Lower lobe of right lung (tissue), 2 donors: ENCODE measurements around the gene FUOM. TPM values are rescaled to one million over a fixed set of nuclear protein-coding genes. Genes with fewer than 3 reads are reported as not detected.
A peak's percentile ranks its signal among the peaks of the same experiment; 100 is the strongest.

Experiments used
- ATAC-seq, 2 donors: fragments of 200-7000 bp; cut with Tn5 transposase; one replicate each; pipeline ENCODE4 v1.9.1; 2020 to 2022; ENCODE audit warnings: mild to moderate bottlenecking in 2 of 2, moderate library complexity in 2 of 2
- DNase-seq: peaks from one replicate; pipeline ENCODE4 v3.0.0-alpha.2; 2020
- H3K27ac ChIP-seq: fragments of 200-600 bp; one replicate; pipeline ENCODE4 v1.8.0; 2022
- H3K27me3 ChIP-seq: fragments of 200-600 bp; one replicate; pipeline ENCODE4 v1.8.0; 2022; ENCODE audit warnings: low read depth
- H3K36me3 ChIP-seq: fragments of 200-600 bp; one replicate; pipeline ENCODE4 v1.8.0; 2022; ENCODE audit warnings: mild to moderate bottlenecking
- H3K4me1 ChIP-seq: fragments of 200-600 bp; one replicate; pipeline ENCODE4 v1.8.0; 2022
- H3K4me3 ChIP-seq: fragments of 200-600 bp; one replicate; pipeline ENCODE4 v1.8.0; 2022; ENCODE audit warnings: mild to moderate bottlenecking
- H3K9me3 ChIP-seq: fragments of 200-600 bp; one replicate; pipeline ENCODE4 v1.8.0; 2022
- intact Hi-C: fragments of 100-400 bp; cut with DNase I; formaldehyde crosslinking; loops from one replicate; pipeline ENCODE4 v1.11.0; 2022
- total RNA-seq: library from RNA; stranded (reverse); fragmentation: NEBNext Ultra II Directional; extraction: Animal tissue kit (Norgen Biotek cat#: 25700); gene quantifications from one replicate; pipeline ENCODE4 v1.2.1, GENCODE V29; 2021
- TF ChIP-seq, protein P1 (sequence below): fragments of 200-600 bp; IDR thresholded peaks from one replicate; pipeline ENCODE4 v1.8.0; 2022; ENCODE audit warnings: antibody characterized with exemption, mild to moderate bottlenecking
- donor health status: DM: no; HTN: yes; CAD: no; lungs with severe emphysema.

Gene FUOM
- total RNA-seq, 1 donor from 2014 or later = 31.0 TPM

DNA sequence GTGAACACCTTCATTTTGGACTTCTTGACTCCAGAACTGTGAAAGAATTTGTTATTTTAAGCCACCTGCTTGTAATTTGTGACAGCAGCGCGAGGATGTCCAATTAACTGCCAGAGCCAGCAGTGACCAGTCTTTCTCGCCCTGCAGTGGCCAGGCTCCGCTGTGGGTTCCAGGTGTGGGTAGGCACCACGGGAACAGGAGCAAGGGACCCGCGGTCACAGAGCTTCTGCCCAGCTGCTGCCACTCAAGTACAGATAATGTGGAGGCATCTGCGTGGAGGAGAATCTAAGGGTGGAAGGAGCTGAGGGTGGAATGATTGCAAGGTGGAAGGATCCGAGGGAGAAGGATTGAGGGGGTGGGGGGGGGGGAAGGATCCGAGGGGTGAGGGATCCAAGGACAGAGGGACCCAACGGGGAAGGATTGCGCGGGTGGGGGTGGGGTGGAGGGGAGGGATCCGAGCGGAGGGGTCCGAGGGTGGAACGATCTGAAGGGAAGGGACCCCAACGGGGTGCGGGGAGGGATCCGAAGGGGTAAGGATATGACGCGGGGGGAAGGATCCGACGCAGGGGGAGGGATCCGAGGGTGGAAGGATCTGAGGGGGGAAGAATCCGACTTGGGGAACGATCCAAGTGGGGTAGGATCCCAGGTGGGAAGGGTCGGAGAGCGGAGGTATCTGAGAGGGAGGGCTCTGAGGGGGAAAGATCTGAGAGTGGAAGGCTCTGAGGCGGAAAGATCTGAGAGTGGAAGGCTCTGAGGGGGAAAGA is 24.7 kb downstream of the FUOM start:
- Histone ChIP-seq H3K36me3 (no peaks in the 10 kb centered on the region), H3K4me1 (peaks cover 29% of the 10 kb centered on the region), H3K27me3 (peaks cover 68% of the 10 kb centered on the region), H3K9me3 (no peaks in the 10 kb centered on the region), H3K4me3 (no peak overlapping the region), H3K27ac (no peak overlapping the region)
- ATAC-seq = no peak
- intact Hi-C loops = no loop called here
- TF ChIP-seq, protein P1, sequence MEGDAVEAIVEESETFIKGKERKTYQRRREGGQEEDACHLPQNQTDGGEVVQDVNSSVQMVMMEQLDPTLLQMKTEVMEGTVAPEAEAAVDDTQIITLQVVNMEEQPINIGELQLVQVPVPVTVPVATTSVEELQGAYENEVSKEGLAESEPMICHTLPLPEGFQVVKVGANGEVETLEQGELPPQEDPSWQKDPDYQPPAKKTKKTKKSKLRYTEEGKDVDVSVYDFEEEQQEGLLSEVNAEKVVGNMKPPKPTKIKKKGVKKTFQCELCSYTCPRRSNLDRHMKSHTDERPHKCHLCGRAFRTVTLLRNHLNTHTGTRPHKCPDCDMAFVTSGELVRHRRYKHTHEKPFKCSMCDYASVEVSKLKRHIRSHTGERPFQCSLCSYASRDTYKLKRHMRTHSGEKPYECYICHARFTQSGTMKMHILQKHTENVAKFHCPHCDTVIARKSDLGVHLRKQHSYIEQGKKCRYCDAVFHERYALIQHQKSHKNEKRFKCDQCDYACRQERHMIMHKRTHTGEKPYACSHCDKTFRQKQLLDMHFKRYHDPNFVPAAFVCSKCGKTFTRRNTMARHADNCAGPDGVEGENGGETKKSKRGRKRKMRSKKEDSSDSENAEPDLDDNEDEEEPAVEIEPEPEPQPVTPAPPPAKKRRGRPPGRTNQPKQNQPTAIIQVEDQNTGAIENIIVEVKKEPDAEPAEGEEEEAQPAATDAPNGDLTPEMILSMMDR = no peak
- DNase-seq = no peak

DNA sequence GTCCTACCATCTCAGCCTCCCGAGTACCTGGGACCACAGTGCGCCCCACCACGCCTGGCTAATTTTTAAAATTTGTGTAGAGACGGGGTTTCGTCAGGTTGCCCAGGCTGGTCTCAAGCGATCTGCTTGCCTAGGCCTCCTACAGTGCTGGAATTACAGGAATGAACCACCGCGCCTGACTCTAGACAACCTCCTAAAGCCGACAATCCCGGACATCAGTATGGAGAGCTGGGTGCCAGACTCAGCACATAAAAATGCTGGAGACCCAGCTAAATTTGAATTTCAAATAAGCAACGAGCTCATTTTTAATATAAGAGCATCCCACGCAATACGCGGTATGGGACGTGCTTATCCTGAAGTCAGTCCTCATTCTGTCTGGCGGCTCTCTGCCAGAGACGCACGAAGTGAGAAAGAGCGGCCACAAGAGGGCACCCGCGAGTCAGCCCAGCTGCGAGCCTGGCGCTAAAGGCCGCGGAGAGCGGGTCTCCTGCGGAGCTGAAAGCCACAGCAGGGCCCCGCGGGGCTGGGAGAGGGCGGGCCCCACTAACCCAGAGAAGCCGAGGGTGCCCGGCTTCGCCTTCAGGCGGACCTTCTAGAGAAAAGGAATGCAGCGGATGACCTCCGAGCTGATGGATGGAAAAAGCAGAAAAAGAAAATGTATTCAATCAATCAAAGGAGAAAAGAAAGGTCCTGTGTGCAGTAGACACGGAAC is 28.2 kb downstream of the FUOM start:
- DNase-seq (peak; percentile 89), ATAC-seq (peak; percentile 91)
- Histone ChIP-seq H3K9me3 (no peaks in the 10 kb centered on the region), H3K4me3 (peak overlapping the region; percentile 36), H3K27ac (no peak overlapping the region), H3K27me3 (peaks cover 78% of the 10 kb centered on the region), H3K36me3 (no peaks in the 10 kb centered on the region), H3K4me1 (peaks cover 25% of the 10 kb centered on the region)
- TF ChIP-seq, protein P1 = peak; percentile 98
- intact Hi-C loops = no loop called here

DNA sequence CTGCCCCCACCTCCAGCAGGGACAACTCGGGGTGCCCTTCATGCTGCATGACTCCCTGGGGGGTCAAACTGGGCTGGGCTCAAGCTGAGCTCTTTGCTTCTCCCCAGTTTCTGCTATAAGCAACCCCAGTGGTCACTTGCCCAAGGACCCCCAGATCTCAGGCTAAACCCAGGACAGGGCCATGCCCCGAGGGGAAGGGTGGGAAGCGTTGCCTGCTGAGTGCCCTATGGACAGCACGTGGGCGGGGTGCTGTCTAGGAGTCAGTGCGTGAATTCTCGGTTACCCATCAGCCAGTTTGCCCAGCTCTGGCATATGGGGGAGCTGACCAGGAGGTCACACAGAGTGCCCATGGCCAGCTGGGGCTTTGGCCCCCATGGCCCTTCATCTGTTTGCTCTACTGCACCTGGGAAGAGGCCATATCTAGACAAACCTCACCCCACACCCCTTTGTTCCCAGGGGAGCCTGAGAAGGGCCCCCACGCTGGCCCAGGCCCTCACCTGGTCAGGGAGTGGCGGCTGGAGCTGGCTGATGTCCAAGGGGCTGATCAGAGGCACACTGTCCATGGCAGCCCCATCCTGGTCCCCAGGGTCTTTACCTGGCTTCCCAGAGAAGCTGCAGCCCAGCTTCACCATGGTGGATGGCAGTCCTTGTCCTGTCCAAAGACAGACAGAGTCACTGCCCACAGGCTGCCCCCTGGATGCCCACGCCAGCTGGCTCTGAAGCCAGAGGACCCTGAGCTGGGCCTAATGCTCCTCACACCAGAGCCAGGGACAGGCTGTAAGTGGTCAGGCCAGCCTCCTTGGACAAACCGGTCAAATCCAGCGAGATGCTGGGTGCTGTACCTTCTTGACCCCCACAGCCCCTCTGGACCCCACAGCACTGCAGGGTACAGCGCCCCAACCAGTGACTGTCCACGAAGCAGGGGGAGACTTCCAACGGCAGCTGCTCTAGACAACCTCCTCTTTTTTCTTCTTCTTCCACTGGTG is 29.2 kb downstream of the FUOM start:
- H3K27ac ChIP-seq = no peak overlapping the region
- H3K36me3 ChIP-seq = no peaks in the 10 kb centered on the region
- no peak overlapping the region for H3K4me3 ChIP-seq
- peaks cover 84% of the 10 kb centered on the region for H3K27me3 ChIP-seq
- TF ChIP-seq, protein P1 = no peak
- H3K4me1 ChIP-seq = peaks cover 25% of the 10 kb centered on the region
- ATAC-seq (no peak), DNase-seq (peak; percentile 43)
- intact Hi-C loops = no loop called here
- no peaks in the 10 kb centered on the region for H3K9me3 ChIP-seq

DNA sequence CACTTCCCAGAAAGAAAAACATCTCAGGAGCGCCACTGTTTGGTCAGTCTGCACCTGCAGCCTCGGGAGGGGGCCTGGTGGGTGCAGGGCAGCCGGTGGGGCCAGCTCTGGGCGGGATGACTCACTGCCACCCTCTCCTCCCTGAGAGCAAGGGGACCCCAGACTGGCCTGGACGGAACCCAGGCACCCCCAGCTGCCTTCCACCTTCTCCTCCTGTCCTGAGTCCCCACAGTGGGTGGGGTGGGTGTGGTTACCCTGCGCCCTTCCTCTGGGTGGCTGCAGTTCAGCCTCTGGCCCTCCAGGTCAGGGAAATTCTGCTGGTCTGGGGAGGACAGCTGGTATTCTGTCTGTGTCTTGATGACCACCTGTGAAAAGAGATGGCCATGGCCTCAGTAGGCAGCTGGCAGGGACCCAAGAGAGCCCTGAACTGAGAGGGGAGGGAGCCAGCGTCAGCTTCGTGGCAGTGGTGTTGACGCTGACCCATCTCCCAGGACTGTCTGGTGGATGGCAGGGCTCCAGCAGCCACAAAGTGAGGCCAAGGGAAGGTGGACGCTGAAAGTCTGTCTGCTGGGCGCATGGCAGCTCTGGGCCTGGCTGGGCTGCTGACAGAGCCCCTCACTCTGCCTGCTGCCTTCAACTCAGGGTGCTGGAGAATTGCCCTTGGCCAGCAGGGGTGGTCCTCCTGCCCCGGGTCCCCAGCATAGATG is 30.0 kb downstream of the FUOM start:
- no peak for DNase-seq
- no peaks in the 10 kb centered on the region for H3K9me3 ChIP-seq
- intact Hi-C loops = no loop called here
- no peak for ATAC-seq
- H3K4me3 ChIP-seq = no peak overlapping the region
- no peaks in the 10 kb centered on the region for H3K36me3 ChIP-seq
- H3K4me1 ChIP-seq = peaks cover 25% of the 10 kb centered on the region
- TF ChIP-seq, protein P1 = no peak
- H3K27ac ChIP-seq = no peak overlapping the region
- peaks cover 84% of the 10 kb centered on the region for H3K27me3 ChIP-seq
